Measurements from ENCODE around the gene CNTNAP2. TPM values are rescaled to one million over a fixed set of nuclear protein-coding genes. Genes with fewer than 3 reads are reported as not detected.

CNTNAP2 gene
- total and polyA plus RNA-seq, 2 of the 13 experiments (the other 11 are each of a cell fraction or from before 2014, with no cell fraction given), result 0.40 to 0.42 TPM

DNA sequence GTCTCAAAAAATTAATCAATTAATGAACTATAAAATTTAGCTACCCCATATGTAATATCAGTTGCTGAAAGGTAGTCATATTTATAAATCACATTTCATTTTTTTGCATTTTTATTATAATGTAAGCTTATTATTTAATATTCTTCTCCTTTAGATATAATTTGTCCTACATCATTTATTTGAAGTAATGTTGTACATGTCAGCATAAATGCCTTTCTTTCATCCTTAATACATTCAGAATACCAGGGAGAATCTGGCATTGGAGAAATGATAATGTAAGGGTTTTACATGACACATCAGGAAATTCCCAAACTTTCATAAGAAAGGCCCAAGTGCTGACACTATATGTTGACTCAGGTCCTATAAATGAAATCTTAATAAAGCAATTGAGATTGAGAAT, 742.1 kb downstream of the CNTNAP2 start:
- H4K20me1 ChIP-seq (ENCODE audit: insufficient read depth, low read length), result no peaks in the 10 kb centered on the region
- H2AFZ ChIP-seq (ENCODE audit: low read length), result no peak overlapping the region
- H3K9me3 ChIP-seq (ENCODE audit: low read length), result peaks cover 92% of the 10 kb centered on the region
- H3K4me3 ChIP-seq (replicated peaks in 1 of 3; ENCODE audit: insufficient read depth in 1 of 3, low read depth in 2 of 3, low read length in 3 of 3), result no peak overlapping the region
- in situ Hi-C loops (cut with HindIII; ENCODE audit: extremely low pct_ligation_motif_present, low pct_unique_long_range_greater_than_20kb) (no loop called here), intact Hi-C loops (cut with micrococcal nuclease; ENCODE audit: unreplicated experiment) (no loop called here)
- no peak for ATAC-seq
- H3K36me3 ChIP-seq (replicated peaks in 1 of 2; ENCODE audit: control insufficient read depth in 1 of 2, insufficient read depth in 2 of 2, low read length in 2 of 2), result no peaks in the 10 kb centered on the region
- no TSS peak for BruUV-seq (replicated peaks)
- H3K27me3 ChIP-seq (ENCODE audit: control insufficient read depth in 1 of 2, insufficient read depth in 2 of 2, low read length in 2 of 2), result no peaks in the 10 kb centered on the region
- no peak overlapping the region for H3K27ac ChIP-seq (ENCODE audit: extremely low read length, insufficient read depth, low read length)
- no peaks in the 10 kb centered on the region for H3K4me1 ChIP-seq (ENCODE audit: insufficient read depth, low read length)
- ChIA-PET CTCF (ENCODE audit: low intra/inter-chr PET ratio, low total read pairs) (no interaction called here), POLR2A (no interaction called here)
- no peak overlapping the region for H3K9ac ChIP-seq (ENCODE audit: insufficient read depth, low read depth, low read length)
- TF ChIP-seq, protein P1, sequence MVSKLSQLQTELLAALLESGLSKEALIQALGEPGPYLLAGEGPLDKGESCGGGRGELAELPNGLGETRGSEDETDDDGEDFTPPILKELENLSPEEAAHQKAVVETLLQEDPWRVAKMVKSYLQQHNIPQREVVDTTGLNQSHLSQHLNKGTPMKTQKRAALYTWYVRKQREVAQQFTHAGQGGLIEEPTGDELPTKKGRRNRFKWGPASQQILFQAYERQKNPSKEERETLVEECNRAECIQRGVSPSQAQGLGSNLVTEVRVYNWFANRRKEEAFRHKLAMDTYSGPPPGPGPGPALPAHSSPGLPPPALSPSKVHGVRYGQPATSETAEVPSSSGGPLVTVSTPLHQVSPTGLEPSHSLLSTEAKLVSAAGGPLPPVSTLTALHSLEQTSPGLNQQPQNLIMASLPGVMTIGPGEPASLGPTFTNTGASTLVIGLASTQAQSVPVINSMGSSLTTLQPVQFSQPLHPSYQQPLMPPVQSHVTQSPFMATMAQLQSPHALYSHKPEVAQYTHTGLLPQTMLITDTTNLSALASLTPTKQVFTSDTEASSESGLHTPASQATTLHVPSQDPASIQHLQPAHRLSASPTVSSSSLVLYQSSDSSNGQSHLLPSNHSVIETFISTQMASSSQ (IDR thresholded peaks at IDR 0.05; ENCODE audit: low read depth), result no peak
- TF ChIP-seq, protein P1 (CRISPR knock-in tag; IDR thresholded peaks at IDR 0.05; ENCODE audit: borderline replicate concordance), result no peak
- TF ChIP-seq MAFK (conservative IDR thresholded peaks at IDR 0.05 in 1 of 2, IDR thresholded peaks at IDR 0.05 in 1 of 2; ENCODE audit: low read length in 2 of 2) (peak in 1 of 2 experiments; percentile 53; a peak in 2 of 4 replicates), MAFF (IDR thresholded peaks at IDR 0.05; ENCODE audit: low read depth, low read length) (0 out of 2 replicates have a peak, but pooled peaks have one; percentile 9)
- no peak for FAIRE-seq
- no peak overlapping the region for H3K4me2 ChIP-seq (ENCODE audit: low read depth, low read length)
- no peak for DNase-seq (ENCODE audit: low spot score)
- no peaks in the 10 kb centered on the region for H3K79me2 ChIP-seq (ENCODE audit: insufficient read depth, low read length)

DNA sequence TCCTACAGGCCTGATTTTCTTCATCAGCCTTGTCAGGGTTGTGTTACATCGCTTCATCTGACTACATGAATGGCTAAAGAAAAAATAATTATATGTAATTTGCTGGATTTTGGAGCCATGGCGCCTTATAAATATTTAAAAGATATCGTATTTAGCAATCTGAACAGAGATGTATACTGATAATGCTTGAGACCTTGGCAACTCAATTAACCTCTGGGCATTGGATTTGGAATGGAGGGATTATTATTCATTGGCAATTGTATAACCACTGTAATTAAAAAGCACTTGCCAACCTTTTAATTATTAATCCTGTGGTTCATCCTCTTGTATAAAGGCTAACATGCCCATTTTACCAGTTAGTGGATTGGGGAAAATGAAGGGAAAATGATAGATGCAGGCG, 745.1 kb downstream of the CNTNAP2 start:
- ATAC-seq, result no peak
- in situ Hi-C loops (cut with HindIII; ENCODE audit: extremely low pct_ligation_motif_present, low pct_unique_long_range_greater_than_20kb) (no loop called here), intact Hi-C loops (cut with micrococcal nuclease; ENCODE audit: unreplicated experiment) (no loop called here)
- WGBS (ENCODE audit: low lambda C conversion rate), result 24% methylated on average over 4 of the region's 4 CpGs
- H3K27ac ChIP-seq (ENCODE audit: extremely low read length, insufficient read depth, low read length), result no peak overlapping the region
- H4K20me1 ChIP-seq (ENCODE audit: insufficient read depth, low read length), result no peaks in the 10 kb centered on the region
- no peak overlapping the region for H3K4me3 ChIP-seq (replicated peaks in 1 of 3; ENCODE audit: insufficient read depth in 1 of 3, low read depth in 2 of 3, low read length in 3 of 3)
- DNase-seq (ENCODE audit: low spot score), result no peak
- no peaks in the 10 kb centered on the region for H3K79me2 ChIP-seq (ENCODE audit: insufficient read depth, low read length)
- no peak overlapping the region for H2AFZ ChIP-seq (ENCODE audit: low read length)
- no peak overlapping the region for H3K9ac ChIP-seq (ENCODE audit: insufficient read depth, low read depth, low read length)
- FAIRE-seq, result no peak
- no peaks in the 10 kb centered on the region for H3K27me3 ChIP-seq (ENCODE audit: control insufficient read depth in 1 of 2, insufficient read depth in 2 of 2, low read length in 2 of 2)
- POLR2A ChIA-PET, result no interaction called here
- no peaks in the 10 kb centered on the region for H3K4me1 ChIP-seq (ENCODE audit: insufficient read depth, low read length)
- H3K36me3 ChIP-seq (replicated peaks in 1 of 2; ENCODE audit: control insufficient read depth in 1 of 2, insufficient read depth in 2 of 2, low read length in 2 of 2), result no peaks in the 10 kb centered on the region
- CTCF ChIA-PET (ENCODE audit: low intra/inter-chr PET ratio, low total read pairs), result no interaction called here
- H3K9me3 ChIP-seq (ENCODE audit: low read length), result peaks cover 82% of the 10 kb centered on the region
- H3K4me2 ChIP-seq (ENCODE audit: low read depth, low read length), result no peak overlapping the region
- no TSS peak for BruUV-seq (replicated peaks)
- TF ChIP-seq KMT2B (CRISPR knock-in tag; IDR thresholded peaks at IDR 0.05) (no peak), ZNF879 (CRISPR knock-in tag; IDR thresholded peaks at IDR 0.05) (no peak), MEIS1 (CRISPR knock-in tag; IDR thresholded peaks at IDR 0.05; ENCODE audit: borderline replicate concordance) (no peak), HDAC1 (CRISPR knock-in tag; IDR thresholded peaks at IDR 0.05) (no peak), RNF219 (CRISPR knock-in tag; IDR thresholded peaks at IDR 0.05) (no peak), MLXIP (CRISPR knock-in tag; IDR thresholded peaks at IDR 0.05; ENCODE audit: borderline replicate concordance) (no peak)
